Measurements from ENCODE around the gene GUSB.
"Not testable (repeated sequence)": the region's sequence is repeated elsewhere in the genome, so short reads cannot be mapped to it uniquely, and the experiment has no call there.

GUSB gene

DNA sequence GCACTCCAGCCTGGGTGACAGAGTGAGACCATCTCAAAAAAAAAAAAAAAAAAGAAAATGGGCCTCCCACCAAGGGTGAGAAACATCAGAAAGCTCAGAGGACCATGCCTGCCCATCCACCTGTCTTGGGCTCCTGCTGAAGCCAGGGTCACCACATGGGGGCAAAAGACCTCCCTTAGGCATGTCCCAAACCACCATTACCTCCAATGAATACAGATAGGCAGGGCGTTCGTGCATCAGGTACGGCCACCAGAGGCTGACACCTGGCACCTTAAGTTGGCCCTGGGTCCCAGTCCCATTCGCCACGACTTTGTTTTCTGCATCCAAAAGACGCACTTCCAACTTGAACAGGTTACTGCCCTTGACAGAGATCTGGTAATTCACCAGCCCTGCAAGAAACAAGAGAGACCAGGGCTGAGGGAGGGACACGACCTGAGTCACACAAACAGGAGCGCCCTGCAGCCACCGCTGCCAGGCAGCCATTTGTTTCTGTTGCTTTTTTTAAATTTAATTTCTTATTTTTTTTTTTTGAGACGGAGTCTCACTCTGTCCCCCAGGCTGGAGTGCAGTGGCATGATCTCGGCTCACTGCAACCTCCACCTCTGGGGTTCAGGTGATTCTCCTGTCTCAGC, 6.1 kb downstream of the GUSB start:
- DNase-seq (ENCODE audit: low read depth in 2 of 2): no peak

DNA sequence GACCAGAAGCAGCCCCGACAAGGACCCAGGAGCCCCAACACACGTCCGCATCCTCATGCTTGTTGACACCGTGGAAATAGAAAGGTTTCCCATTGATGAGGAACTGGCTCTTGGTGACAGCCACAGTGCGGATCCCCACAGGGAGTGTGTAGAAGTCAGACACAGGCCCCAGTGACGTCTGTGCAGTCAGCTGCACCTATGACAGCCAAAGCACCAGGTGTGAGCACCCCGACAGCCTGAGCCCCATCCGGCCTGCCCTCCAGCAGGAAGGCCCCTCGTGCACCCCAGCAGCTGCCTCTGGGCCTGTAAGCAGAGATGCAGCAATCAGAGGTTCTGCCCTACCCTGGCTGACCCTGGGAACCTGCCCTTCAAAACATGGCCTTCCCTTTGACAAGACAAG, 7.1 kb downstream of the GUSB start:
- no peak for DNase-seq (ENCODE audit: low read depth in 2 of 2)

DNA sequence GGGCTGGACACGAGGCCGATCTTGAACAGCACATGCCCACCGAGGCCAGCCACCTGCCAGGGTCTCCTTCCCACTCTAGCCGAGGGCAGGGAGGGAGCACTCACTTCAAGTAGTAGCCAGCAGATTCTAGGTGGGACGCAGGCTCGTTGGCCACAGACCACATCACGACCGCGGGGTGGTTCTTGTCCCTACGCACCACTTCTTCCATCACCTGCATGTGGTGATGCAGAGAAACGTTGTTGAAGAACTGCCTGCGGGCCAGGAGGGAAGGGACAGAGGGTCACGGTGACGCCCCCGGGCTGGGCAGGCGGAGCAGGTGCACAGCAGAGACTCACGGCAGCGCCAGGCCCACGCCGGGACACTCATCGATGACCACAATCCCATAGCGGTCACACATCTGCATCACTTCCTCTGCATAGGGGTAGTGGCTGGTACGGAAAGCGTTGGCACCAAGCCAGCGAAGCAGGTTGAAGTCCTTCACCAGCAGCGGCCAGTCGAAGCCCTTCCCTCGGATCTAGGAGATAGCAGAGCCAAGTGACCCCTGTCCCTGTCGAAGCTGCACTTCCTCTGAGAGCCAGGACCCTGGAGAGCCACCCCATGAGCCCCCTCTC, 7.7 kb downstream of the GUSB start:
- no peak for DNase-seq (ENCODE audit: low read depth in 2 of 2)

DNA sequence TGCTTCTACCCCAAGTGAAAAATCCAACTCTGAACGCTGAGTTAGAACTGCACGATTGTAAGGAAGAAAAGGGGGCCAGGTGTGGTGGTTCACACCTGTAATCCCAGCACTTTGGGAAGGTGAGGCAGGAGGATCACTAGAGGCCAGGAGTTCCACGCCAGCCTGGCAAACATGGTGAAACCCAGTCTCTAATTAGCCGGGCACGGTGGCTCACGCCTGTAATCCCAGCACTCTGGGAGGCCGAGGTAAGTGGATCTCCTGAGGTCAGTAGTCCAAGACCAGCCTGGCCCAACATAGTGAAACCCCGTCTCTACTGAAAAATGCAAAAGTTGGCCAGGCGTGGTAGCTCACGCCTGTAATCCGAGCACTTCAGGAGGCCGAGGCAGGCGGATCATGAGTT, 9.0 kb downstream of the GUSB start:
- DNase-seq (ENCODE audit: low read depth in 2 of 2): no peak

DNA sequence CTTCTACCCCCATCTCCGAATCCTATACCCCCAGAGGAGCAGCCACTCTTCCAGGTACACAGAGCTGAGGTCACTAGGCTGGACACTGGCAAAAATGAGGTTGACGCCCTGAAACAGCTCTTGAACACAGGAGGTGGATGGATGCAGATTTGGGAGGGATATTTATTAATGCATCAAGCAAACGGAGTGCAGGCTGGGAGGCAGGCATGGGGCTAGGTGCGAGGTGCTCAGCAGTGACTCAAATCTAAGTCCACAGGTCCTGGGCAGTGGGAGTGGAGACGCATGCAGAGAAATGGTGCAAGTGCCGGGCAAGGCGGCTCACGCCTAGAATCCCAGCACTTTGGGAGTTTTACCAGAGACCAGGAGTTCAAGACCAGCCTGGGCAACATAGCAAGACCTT, 11.0 kb downstream of the GUSB start:
- DNase-seq (ENCODE audit: low read depth in 2 of 2): no peak

DNA sequence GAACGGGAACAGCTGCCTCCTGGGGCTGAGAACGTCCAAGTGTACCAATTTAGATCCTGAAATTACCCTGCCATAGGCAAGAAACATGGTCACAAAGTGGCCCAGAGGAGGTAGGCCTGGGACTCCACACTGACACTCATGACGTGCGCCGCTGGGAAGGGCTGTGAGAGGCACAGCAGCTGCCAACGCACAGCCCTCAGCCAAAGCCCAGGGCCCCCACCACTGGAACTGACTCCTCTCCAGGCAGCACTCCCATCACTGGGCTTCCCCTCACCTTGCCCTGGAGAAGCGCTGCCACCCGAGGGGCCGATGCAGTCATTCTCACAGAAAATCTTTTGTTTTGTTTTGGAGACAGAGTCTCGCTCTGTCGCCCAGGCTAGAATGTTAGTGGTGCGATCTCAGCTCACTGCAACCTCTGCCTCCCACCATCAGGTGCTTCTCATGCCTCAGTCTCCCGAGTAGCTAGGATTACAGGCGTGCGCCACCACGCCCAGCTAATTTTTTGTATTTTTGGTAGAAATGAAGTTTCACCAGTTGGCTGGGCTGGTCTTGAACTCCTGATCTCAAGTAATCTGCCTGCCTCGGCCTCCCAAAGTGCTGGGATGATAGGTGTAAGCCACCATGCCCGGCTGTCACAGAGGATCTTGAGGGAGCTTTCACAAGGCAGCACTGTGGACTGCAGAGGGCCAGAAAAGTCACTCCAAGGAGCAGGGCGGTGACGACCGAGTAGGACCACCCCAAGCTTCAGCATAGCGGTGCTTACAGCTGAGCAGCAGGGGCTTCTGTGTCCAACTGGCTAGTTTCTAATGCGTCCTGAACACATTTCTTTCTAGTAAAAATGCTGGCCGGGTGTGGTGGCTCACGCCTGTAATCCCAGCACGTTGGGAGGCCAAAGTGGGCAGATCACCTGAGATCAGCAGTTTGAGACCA, 13.5 kb downstream of the GUSB start:
- DNase-seq (ENCODE audit: low read depth in 2 of 2): no peak

DNA sequence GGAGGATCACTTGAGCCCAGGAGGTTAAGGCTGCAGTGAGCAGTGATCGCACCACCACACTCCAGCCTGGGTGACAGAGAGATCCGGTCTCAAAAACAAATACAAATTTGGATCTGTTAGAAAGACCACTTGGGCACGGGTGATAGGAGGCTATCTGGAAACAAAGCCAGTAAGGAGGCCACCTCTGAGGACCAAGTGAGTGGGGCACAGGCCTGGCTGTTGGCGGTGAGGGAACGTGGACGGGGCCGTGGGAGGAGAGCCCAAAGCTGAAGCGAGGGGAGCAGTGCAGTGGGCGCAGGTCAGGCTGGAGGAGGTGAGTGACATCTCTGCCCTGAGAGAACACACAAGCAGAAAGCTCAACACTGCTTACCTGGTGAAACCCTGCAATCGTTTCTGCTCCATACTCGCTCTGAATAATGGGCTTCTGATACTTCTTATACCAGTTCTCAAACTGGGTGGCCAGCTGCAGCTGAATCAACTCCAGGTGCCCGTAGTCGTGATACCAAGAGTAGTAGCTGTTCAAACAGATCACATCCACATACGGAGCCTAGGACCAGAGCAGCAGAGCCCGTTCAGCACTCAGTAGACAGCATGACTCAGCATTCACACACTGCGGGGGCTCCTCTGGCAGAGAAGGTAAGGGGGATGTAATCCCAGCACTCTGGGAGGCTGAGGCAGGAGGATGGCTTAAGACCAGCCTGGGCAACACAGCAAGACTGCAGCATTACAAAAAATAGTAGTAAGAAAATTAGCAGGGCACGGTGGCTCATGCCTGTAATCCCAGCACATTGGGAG, 14.5 kb downstream of the GUSB start:
- no peak for DNase-seq (ENCODE audit: low read depth in 2 of 2)

DNA sequence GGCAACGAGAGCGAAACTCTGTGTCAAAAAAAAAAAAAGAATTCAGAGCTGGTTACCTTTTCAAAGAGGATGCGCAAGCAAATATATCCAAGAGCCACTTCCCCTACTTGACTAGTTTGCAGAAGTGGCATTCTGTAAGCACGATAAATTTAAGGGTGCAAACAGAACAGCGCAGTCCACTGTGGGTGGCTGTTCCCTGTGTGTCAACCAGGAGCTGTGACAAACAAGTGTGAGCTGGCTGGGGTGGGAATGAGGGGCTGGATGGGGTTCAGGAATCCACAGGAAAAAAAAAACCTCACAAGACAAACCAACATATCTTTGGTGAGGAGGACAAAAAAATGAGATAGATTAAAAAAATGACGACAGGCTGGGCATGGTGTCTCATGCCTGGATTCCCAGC, 15.9 kb downstream of the GUSB start:
- no peak for DNase-seq (ENCODE audit: low read depth in 2 of 2)

DNA sequence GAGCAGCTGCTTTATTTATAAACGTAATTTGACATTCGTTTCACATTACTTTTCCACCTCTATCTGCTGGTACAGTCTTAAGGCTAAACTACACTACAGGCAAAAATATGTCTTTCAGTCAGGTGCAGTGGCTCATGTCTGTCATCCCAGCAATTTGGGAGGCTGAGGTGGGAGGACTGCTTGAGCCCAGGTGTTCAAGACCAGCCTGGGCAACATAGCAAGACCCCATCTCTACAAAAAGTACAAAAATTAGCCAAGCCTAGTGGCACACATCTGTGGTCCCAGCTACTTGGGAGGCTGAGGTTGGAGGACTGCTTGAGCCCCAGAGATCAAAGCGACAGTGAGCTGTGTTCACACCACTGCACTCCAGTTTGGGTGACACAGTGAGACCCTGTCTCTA, 17.3 kb downstream of the GUSB start:
- not testable (repeated sequence) for DNase-seq (ENCODE audit: low read depth in 2 of 2)

DNA sequence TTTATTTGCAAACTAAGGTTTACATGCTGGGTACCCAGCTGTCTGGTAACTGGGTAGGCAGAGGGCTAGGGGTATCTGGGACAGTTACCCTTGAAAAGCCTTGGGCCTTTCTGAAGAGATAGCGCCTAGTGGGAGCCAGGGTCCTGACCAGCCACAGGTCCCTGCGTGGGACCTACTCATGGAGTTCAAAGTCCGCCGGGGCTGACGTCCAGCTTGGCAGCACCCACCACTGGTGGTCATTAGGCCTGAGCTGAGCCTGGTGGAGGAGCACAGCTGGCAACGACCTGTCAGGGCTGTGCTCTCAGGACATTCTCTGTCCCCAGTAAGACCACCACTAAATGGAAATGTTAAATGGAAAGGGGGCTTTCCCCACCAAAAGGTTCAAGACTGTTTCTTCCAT, 20.0 kb downstream of the GUSB start:
- no peak for DNase-seq (ENCODE audit: low read depth in 2 of 2)

DNA sequence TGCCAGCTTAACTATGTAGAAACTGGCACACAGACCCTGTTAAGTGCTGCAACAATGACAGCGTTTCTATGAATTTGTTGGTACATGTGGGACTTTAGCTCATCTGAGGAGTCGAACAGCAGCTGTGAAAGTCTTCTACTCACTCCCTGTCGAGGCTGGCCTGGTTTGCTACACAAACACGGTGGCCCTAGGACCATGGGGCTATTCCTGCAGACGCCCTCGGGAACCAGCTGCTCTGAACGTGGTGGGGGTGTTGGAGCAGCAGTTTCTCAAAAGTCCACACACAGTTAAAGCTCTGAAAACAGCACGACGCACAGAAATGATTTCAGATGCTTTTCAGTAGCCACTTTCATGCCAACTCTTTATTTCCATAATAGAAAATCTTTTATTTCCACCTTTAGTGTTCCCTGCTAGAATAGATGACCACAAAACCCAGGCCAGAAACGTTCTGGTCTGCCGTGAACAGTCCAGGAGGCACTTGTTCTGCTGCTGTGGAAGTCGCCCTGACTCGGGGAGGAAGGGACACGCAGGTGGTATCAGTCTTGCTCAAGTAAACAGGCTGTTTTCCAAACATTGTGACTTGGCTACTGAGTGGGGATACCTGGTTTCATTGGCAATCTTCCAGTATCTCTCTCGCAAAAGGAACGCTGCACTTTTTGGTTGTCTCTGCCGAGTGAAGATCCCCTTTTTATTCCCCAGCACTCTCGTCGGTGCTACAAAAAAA, 21.5 kb downstream of the GUSB start:
- no peak for DNase-seq (ENCODE audit: low read depth in 2 of 2)

DNA sequence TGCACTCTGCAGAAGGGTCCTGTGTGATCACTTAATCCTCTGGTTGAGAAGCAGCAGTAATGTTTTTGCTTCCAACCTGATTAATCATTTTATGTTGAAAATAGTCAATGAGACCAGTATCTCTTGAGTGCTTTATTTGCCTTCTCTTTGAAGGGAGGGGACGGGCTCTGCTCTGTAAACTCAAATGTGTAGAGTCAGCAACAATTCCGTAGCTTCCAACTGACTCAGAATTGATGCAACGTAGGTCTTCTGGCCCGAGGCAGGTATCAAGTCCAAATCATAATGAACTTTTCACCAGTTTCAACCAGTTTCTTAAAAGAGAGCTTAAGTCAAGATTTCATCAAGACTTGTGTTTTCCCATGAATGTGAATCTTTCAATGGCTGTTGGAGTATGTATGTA, 26.3 kb downstream of the GUSB start:
- no peak for DNase-seq (ENCODE audit: low read depth in 2 of 2)

DNA sequence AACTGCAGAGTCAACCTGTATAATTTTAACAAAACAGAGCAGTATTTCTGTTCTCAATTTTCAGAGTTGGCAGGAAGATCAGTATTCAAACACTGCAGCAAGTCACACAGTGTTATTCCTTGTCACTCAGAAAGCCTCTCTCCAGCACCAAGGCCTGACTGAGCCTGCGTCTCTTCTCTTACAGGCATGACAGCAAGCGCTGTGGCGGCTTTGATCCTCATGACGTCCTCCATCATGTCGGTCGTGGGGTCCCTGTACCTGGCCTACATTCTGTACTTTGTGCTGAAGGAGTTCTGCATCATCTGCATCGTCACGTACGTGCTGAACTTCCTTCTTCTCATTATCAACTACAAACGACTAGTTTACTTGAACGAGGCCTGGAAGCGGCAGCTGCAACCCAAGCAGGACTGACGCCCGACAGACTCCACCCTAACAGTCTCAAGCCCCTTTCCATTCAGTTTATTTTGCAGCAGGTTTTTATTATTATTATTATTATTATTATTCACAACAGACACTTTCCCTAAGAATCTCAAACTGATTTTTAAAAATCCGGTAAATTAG, 28.0 kb downstream of the GUSB start:
- no peak for DNase-seq (ENCODE audit: low read depth in 2 of 2)

DNA sequence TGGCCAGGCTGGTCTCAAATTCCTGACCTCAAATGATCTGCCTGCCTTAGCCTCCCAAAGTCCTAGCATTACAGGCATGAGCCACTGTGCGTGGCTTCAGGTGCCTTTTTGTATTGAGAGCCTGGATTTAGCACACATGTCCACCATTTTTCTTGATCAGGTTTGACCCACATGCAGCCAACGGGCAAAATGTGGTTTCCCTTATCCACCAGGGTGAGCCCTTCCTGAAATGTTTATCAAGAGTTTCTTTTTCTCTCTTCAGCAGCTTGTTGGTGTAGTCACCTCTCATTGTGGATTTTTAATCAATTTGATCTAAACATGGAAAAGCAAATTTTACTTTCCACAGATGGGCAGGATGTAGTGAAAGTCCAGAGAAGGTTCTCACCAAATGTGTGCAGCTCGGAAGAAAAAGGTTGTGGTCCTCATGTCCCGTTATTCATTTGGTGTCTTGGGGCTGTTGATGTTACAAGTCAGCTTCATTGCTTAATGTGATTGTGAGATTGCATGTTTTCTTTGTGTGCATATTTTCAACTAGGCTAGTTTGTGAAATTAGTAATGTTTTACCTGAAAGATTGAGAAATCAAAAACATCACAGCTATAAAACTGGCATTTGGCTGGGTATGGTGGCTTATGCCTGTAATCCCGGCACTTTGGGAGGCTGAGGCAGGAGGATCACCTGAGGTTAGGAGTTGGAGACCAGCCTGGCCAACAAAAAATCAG, 28.9 kb downstream of the GUSB start:
- DNase-seq (ENCODE audit: low read depth in 2 of 2): no peak

DNA sequence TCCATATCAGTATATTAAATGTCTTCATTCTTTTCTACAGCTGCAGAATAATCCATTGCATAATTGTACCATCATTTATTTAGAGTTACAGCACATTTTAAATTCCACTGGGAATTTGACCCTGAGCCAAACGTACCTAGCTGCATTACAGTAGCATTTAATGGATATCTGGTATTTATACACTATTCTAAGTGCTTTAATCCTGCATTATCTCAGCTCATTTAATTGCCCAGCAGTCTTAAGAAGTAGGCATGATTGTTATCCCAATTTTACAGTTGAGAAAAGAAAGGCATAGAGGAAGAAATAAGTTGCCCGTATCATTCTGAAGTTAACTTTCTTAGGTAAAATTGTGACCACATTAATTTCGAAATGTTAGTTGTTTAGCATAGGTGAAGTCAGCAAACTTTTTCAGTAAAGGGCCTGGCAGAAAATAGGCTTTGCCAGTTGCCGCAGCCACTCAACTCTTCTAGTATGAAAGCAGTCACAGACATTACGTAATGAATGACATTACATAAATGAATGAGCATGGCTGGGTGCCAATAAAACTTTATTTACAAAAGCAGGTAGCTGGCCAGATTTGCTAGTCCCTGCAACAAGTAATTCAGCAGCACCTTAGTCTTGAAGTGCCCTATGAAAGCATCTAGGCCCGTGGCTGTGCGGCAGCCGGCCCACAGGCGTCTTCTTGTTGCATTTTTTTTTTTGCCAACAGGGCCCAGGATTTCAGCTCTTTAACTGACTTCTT, 30.0 kb downstream of the GUSB start:
- no peak for DNase-seq (ENCODE audit: low read depth in 2 of 2)

DNA sequence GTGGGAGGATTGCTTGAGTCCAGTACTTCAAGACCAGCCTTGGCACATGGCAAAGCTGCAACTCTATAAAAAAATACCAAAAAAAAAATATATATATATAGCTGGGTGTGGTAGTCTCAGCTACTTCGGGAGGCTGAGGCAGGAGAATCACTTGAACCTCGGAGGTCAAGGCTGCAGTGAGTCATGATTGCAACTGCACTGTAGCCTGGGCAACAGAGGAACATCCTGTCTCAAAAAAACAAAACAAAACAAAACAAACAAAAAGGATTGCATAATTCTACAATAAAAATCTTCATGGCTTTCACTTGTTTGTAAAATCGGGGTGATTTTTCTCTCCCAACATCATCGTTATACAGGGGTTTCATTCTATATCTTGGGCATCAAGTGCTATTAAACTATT, 35.1 kb downstream of the GUSB start:
- no peak for DNase-seq (ENCODE audit: low read depth in 2 of 2)

DNA sequence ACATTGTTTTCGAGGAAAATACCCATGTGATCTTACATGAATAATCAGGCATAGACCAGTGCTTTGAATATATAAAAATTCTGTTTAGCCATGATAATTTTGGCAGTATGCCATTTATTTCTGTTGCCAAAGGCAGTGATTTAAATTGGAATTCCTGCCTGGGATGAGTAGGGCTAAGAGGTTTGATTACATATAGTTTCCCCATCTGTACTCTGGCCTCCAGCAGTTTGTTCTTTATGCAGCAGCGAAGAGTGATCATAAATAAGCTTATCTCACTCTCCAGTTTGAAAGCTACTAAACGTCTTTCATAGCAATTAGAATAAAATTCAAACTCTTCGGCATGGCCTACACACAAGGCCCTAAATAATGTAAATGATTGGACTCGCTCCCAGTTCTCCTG, 36.2 kb downstream of the GUSB start:
- not testable (repeated sequence) for DNase-seq (ENCODE audit: low read depth in 2 of 2)

DNA sequence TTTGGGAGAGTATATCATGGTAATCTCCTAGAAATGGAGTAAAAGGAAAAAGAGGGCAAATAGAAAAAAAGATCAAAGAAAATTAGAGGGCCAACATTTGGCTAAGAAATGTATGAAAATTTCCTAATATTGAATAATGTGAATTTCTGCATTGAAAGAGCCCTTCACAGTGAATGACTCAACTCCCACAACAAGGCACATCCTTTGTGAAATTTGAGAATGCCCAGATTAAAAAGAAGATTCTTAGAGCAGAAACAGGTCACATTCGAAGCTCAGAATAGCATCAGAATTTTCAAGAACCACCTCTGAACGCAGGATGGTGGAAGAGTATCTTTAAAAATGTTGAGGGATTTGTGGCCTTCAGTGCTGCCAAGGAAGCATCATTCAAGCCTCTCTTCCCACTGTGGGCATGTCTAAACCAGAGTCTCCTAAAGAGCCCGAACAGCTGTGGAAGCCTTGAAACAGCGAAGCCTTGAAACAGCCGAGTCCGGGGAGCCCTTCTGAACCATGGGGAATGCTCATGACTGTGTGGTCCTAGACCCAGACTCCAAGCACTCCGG, 43.6 kb downstream of the GUSB start:
- no peak for DNase-seq (ENCODE audit: low read depth in 2 of 2)

DNA sequence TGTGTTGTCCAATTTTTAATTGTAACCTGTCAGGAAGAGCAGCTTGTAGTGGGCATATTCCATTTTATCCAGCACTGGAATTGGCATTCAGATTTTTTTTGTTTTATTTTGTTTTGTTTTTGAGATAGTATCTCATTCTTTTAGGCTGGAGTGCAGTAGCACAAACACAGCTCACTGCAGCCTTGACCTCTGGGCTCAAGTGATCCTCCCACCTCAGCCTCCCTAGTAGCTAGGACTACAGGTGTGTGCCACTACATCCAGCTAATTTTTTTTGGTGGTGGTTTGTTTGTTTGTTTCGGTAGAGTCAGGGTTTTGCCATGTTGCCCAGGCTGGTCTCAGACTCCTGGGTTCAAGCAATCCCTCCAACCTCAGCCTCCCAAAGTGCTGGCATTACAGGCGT, 44.7 kb downstream of the GUSB start:
- DNase-seq (ENCODE audit: low read depth in 2 of 2): no peak
